Erythroblast (primary cell): ENCODE data around the gene MLLT10.

ENCODE experiments used
- GATA1 ChIP-seq: IDR thresholded peaks from 2 replicates; pipeline ENCODE4 v1.6.1; 2011; ENCODE audit warnings: low read depth, mild to moderate bottlenecking, control low read depth, low read length, moderate library complexity
- POLR2A ChIP-seq: IDR thresholded peaks from 2 replicates; pipeline ENCODE4 v1.6.1; 2011; ENCODE audit warnings: mild to moderate bottlenecking, low read length

GRCh38 chr10:21677551-21677950, 143.5 kb downstream of the MLLT10 start:
- no peak for TF ChIP-seq POLR2A
- TF ChIP-seq GATA1: no peak
